ENCODE data around the gene TPMT. TPM values are rescaled to one million over a fixed set of nuclear protein-coding genes. Genes with fewer than 3 reads are reported as not detected.
"Not testable (repeated sequence)": the region's sequence is repeated elsewhere in the genome, so short reads cannot be mapped to it uniquely, and the experiment has no call there.

TPMT gene
- polyA plus RNA-seq (ENCODE audit: insufficient read depth in 1 of 5, insufficient read length in 5 of 5, low replicate concordance in 1 of 5): 10 to 100 TPM; 13.7 to 16.0 (median 15.5) TPM
- long read RNA-seq, donor 1, transcript TPMT-201 (9 exons, 3,181 nt): major isoform, 7 of 7 reads
- long read RNA-seq, donor 1, partial matches to known transcripts: 0 of 7 reads
- long read RNA-seq, donor 1, other reads (novel, unspliced or antisense): 0 of 7 reads
- long read RNA-seq, donor 2, partial matches to known transcripts: 0 of 4 reads
- long read RNA-seq, donor 2, other reads (novel, unspliced or antisense): 0 of 4 reads
- long read RNA-seq, donor 3, partial matches to known transcripts: 0 of 4 reads
- long read RNA-seq, donor 3, other reads (novel, unspliced or antisense): 0 of 4 reads
- long read RNA-seq, donor 4, transcript TPMT-201 (9 exons, 3,181 nt): major isoform, 8 of 8 reads
- long read RNA-seq, donor 4, partial matches to known transcripts: 0 of 8 reads
- long read RNA-seq, donor 4, other reads (novel, unspliced or antisense): 0 of 8 reads
- long read RNA-seq, donor 5, transcript TPMT-201 (9 exons, 3,181 nt): major isoform, 7 of 7 reads
- long read RNA-seq, donor 5, partial matches to known transcripts: 0 of 7 reads
- long read RNA-seq, donor 5, other reads (novel, unspliced or antisense): 0 of 7 reads
- long read RNA-seq, donor 6, transcript TPMT-201 (9 exons, 3,181 nt): major isoform, 9 of 15 reads
- long read RNA-seq, donor 6, partial matches to known transcripts: 6 of 15 reads
- long read RNA-seq, donor 6, other reads (novel, unspliced or antisense): 0 of 15 reads
- long read RNA-seq, donor 7, transcript TPMT-201 (9 exons, 3,181 nt): major isoform, 9 of 9 reads
- long read RNA-seq, donor 7, partial matches to known transcripts: 0 of 9 reads
- long read RNA-seq, donor 7, other reads (novel, unspliced or antisense): 0 of 9 reads
- long read RNA-seq, donor 8, partial matches to known transcripts: 0 of 3 reads
- long read RNA-seq, donor 8, other reads (novel, unspliced or antisense): 0 of 3 reads

GRCh38 chr6:18154507-18155149 lies at the start of gene TPMT:
Gene TPMT, minus strand, starts transcription at chr6:18155077. Its CDS starts 5,950 bp downstream, at chr6:18149127.
- no peak for DNase-seq

GRCh38 chr6:18203786-18204185 lies 48.9 kb upstream of the TPMT start:
- no peak for DNase-seq

DNA sequence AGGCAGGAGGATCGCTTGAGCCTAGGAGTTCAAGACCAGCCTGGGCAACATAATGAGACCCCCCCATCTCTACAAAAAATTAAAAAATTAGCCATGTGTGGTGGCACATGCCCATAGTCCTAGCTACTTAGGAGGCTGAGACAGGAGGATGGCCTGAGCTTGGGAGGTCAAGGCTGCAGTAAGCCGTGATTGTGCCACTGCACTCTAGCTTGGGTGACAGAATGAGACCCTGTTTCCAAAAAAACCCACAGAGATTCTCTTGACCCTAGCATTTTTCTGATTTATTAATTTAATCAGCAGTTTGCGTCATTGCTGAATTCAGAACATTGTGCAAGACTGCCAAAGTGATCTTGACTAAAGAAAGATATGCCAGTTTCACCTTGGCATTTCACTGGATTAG lies 37.1 kb upstream of the TPMT start:
- no peak for DNase-seq

- no peak for DNase-seq
Observed at GRCh38 chr6:18189196-18189595, 34.3 kb upstream of the TPMT start.

DNA sequence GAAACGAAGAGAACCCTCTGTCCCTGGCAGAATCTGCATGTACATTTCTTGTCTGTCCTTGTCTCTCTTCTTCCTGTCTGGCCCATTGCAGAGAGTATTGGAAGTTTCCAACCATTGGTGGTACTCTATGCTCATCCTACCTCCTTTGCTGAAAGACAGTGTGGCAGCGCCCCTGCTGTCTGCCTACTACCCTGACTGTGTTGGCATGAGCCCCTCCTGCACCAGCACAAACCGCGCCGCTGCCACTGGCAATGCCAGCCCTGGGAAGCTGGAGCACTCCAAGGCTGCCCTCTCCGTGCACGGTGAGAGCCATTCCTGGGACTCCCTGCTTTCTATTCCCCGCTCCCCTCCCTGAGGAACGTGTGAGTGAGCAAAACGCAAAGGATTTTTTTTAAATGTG lies 32.8 kb upstream of the TPMT start:
- DNase-seq: no peak

DNA sequence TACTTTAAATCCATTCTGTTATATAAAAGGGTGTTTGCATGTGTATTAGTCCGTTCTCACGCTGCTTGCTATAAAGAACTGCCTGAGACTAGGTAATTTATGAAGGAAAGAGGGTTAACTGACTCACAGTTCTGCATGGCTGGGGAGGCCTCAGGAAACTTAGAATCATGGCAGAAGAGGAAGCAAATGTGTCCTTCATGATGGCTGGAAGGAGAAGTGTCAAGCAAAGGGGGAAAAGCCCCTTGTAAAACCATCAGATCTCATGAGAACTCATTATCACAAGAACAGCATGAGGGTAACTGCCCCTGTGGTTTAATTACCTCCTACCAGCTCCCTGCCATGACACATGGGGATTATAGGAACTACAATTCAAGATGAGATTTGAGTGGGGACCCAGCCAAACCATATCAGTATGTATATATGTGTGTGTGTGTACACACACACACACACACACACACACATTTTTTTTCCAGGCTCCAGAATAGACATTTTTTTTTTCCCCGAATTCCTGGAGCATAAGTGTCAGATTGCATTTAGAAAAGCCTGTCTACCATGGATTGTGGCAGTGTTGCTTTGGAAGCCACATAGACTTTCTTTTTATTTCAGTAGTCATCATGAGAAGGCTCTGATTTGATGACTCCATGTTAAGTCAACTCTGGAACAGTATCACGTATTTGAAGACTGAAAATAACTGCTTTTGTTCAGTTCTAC lies 31.8 kb upstream of the TPMT start:
- no peak for DNase-seq

- DNase-seq: peak in 1 of 2 donors; percentile 27
Observed at GRCh38 chr6:18186033-18186432, 31.2 kb upstream of the TPMT start.

DNA sequence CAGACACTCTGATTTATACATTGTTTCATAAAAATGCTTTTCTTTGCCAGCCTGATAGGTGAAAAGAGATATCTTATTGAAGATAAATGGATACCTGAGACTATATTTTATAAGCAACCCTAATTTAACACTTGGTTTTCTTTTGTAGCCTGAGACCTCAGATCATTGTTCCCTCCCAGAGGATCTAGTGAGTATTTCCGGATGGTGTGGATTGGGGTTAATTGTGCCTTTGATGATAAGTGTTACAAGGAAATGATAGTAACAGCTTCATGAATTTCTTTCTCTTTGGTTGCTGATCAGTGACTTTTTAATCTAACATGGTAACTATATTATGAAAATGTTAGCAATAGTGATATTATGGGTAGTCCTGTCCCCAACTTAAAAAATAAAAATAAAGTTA lies 30.7 kb upstream of the TPMT start:
- DNase-seq: no peak

DNA sequence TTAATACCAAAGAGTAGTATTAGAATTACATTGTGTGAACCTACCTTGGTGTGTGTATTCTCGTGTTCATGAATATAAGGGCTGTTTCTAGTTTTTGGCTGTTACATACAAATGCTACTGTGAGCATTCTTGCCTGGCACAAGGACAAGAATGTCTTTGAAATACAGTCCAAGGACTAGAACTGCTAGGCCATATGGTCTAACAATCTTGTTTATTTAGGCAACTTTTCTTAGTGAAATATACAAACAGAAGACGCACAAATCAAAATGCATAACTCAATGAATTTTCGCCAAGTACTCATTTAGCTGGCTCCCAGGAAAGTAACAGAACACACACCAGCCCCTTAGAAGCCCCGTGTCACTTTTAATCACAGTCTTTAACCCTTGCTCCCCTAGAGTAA lies 28.9 kb upstream of the TPMT start:
- peak; percentile 42 to 46 for DNase-seq

DNA sequence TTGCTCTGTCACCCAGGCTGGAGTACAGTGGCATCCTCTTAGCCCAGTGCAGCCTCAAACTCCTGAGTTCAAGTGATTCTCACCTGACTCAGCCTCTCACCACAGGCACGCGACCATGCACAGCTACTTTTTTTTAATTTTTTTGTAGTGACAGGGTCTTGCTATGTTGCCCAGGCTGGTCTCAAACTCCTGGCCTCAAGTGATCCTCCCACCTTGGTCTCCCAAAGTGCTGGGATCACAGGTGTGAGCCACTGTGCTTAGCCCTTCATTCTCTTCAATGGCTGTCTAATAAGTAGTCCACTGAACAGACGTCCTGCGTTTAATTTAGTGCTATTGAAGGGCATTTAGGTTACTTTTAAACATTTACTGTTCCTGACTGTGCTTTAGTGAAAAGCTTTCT lies 27.7 kb upstream of the TPMT start:
- no peak for DNase-seq

GRCh38 chr6:18179770-18180356 lies 25.0 kb upstream of the TPMT start:
- DNase-seq: no peak

DNA sequence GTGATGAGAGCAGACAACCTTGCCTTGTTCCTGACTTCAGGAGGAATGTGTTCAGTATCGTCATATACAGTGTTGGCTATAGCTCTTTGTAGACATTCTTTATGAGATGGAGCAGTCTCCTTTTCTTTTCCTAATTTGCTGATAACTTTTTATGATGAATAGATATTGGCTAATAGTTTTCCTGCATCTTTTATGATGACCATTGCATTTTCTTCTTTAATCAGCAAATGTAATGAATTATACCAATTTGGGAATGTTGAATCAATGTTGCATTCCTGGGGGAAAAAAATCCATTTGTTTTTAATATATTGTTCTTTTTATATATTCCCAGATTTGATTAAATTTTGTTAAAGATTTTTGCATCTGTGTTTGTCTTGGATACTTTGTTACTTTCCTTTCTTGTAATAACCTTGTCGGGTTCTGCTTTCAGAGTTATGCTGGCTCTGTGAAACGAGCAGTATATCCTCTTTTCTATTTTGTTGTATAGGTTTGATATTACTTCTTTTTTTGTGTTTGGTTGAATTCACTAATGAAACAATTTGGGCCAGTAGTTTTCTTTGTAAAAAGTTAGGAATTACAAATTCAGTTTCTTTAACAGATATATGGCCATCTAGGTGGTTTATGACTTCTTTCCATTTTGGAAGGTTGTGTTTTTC lies 24.2 kb upstream of the TPMT start:
- no peak for DNase-seq

DNA sequence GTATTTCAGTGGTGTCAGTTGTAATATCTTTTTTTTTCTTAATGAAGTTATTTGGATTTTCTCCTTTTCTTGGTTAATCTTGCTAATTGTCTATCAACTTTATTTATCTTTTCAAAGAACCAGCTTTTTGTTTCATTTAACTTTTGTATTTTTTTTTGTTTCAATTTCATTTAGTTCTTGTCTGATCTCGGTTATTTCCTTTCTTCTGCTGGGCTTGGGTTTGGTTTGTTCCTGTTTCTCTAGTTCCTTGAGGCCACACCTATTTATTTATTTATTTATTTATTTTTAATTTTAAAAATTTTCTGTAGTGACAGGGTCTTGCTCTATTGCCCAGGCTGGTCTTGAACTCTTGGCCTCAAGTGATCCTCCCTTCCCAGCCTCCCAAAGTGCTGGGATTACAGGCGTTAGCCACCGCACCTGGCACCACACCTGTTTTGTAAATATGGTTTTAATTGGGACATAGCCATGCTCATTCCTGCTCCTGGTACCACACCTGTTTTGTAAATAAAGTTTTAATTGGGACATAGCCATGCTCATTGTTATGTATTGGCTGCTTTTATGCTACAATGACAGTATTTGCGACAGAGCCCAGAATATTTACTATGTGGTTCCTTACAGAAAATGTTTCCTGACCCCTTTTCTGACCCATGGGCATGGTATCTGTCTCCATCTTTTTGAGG lies 22.5 kb upstream of the TPMT start:
- no peak for DNase-seq

DNA sequence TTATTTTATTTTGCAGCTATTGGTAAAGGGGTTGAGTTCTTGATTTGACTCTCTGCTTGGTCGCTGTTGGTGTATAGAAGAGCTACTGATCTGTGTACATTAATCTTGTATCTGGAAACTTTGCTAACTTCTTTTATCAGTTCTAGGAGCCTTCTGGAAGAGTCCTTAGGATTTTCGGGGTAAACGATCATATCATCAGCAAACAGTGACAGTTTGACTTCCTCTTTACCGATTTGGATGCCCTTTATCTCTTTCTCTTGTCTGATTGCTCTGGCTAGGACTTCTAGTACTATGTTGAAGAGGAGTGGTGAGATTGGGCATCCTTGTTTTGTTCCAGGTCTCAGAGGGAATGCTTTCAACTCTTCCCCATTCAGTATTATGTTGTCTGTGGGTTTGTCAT lies 21.3 kb upstream of the TPMT start:
- DNase-seq: not testable (repeated sequence)

DNA sequence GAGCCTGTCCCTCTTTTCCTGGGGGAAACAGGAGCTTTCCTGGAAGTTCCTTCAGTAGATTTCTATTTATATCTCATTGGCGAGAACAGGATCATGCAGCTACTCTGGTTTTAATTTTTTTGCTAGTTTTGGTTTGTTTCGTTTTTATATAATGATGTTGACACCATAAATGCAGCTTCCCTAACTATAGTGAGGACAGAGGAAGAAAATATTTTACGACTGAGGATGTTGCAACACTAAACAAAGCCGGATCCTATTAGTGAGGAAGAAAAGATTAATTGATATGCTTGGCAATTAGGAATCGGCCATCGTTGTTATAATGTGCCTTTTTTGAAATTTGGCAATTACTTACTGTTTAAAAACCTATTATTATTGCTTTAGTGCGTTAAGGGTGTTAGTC lies 17.0 kb upstream of the TPMT start:
- no peak for DNase-seq

DNA sequence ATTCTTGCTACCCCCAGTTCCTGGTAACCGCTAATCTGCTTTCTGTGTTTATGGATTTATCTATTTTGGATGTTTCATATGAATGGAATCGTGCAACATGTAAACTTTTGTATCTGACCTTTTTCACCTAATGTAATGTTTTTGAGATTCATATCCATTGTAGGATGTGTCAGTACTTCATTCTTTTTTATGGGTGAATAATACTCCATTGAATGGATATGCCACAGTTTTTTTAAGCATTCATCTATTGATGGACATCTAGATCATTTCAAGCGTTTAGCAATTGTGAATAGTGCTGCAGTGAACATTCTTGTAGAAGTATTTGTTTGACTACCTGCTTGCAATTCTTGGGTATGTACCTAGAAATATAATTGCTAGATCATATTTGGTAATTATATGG lies 13.4 kb upstream of the TPMT start:
- no peak for DNase-seq

DNA sequence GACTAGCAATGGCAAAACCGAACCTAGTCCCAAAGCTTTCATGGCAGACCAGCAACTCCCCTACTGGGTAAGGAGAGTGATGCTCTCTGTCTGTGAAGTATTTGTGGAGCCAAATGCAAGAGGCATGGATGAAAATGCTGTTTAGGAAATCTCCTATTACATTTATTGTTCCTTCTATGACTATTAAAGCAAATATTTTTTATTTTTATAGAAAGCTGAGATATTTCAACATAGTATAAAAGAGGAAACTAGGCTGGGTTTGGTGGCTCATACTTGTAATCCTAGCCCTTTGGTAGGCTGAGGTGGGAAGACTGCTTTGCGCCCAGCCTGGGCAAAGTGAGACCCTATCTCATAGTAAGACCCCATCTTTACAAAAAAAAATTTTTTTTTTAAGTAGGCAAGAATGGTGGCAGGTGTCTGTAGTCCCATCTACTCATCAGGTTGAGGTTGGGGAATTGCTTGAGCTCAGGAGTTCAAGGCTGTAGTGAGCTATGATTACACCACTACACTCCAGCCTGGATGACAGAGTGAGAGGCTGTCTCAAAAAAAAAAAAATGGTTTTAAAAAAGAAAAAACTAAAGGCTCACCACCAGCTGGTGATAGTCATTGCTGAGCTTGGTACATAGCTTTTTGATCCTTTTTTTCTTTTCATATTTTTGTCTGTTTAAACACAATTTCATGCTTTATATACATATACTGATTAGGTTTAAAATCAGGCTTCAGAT lies 11.6 kb upstream of the TPMT start:
- no peak for DNase-seq

GRCh38 chr6:18165751-18166150 lies 10.9 kb upstream of the TPMT start:
- no peak for DNase-seq

DNA sequence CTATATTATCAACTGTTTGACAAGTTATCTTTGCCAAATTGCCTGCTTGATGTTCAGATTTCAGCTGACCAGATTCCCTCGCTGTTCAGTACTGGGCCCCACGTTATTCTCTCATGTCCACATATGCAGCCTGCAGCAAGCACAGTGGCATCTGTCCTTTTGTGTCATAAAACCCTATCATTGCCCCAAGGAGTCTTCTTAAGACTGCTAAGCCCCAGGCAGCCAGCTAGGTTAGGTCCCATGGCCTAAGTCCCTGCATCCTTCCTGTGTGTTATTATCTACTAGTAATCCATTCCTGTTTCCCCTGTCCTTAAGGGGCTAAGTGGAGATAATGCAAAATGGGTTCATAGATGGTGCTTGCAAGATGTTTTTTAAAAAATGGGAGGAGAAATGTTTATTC lies 7.5 kb upstream of the TPMT start:
- no peak for DNase-seq

All from right lung (tissue), 10 donors.